CD4-positive, alpha-beta T cell (primary cell): ENCODE data around the gene WSB2. TPM values are rescaled to one million over a fixed set of nuclear protein-coding genes. Genes with fewer than 3 reads are reported as not detected.
A peak's percentile ranks its signal among the peaks of the same experiment; 100 is the strongest.

Experiments used
- ATAC-seq: fragments of 200-7000 bp; cut with Tn5 transposase; one replicate; pipeline ENCODE4 v1.10.0; 2022; ENCODE audit warnings: mild to moderate bottlenecking; ENCODE audit not compliant: poor library complexity
- CTCF ChIA-PET: fragments of 350-600 bp; sonication (Branson Sonifier 250); formaldehyde crosslinking; loops from one replicate; lab custom pipeline; 2021; ENCODE audit warnings: antibody characterized with exemption, inconsistent platforms; lab: Charles Lee
- POLR2A ChIA-PET: fragments of 350-600 bp; sonication (Branson Sonifier 250); formaldehyde crosslinking; loops from one replicate; lab custom pipeline; 2021; ENCODE audit warnings: antibody characterized with exemption, inconsistent platforms; lab: Charles Lee
- DNase-seq, 14 experiments: peaks; one replicate each; pipeline ENCODE4 v3.0.0-alpha.2; 2013 to 2020; ENCODE audit warnings: mixed read lengths in 2 of 14
- H3K27ac ChIP-seq, 2 donors: one replicate each; pipeline versions ENCODE4 v1.5.1 to v1.7.0; 2013; ENCODE audit warnings: low read length in 2 of 2, low read depth in 1 of 2, mild to moderate bottlenecking in 1 of 2
- H3K27me3 ChIP-seq, 2 experiments: 1 replicate in 1 of 2; 2 replicates in 1 of 2; pipeline versions ENCODE4 v1.6.1 to v1.7.0; 2013; ENCODE audit warnings: low read length in 2 of 2, control low read depth in 1 of 2, mild to moderate bottlenecking in 1 of 2, moderate library complexity in 1 of 2; ENCODE audit not compliant: insufficient read depth in 2 of 2, control insufficient read depth in 1 of 2
- H3K36me3 ChIP-seq: one replicate; pipeline ENCODE4 v1.6.1; 2013; ENCODE audit warnings: low read length, control low read depth; ENCODE audit not compliant: insufficient read depth
- H3K4me1 ChIP-seq: one replicate; pipeline ENCODE4 v1.6.1; 2013; ENCODE audit warnings: low read length, control low read depth; ENCODE audit not compliant: insufficient read depth
- H3K4me3 ChIP-seq: one replicate; pipeline ENCODE4 v1.5.1; 2013; ENCODE audit warnings: mild to moderate bottlenecking, low read length, moderate library complexity
- H3K9me3 ChIP-seq, 2 experiments: 1 replicate in 1 of 2; 2 replicates in 1 of 2; pipeline versions ENCODE4 v1.6.1 to v1.7.0; 2013; ENCODE audit warnings: low read length in 2 of 2, mild to moderate bottlenecking in 2 of 2, control low read depth in 1 of 2, moderate library complexity in 1 of 2; ENCODE audit not compliant: control insufficient read depth in 1 of 2, insufficient read depth in 1 of 2
- H3K27ac Mint-ChIP-seq: one replicate; pipeline ENCODE4 v1.8.0; 2020; ENCODE audit warnings: mixed read lengths
- H3K27me3 Mint-ChIP-seq: one replicate; pipeline ENCODE4 v1.8.0; 2021; ENCODE audit warnings: mixed read lengths
- H3K36me3 Mint-ChIP-seq: one replicate; pipeline ENCODE4 v1.8.0; 2021; ENCODE audit warnings: low read depth, mixed read lengths
- H3K4me1 Mint-ChIP-seq: one replicate; pipeline ENCODE4 v1.8.0; 2021; ENCODE audit warnings: low read depth, mixed read lengths
- H3K4me3 Mint-ChIP-seq: one replicate; pipeline ENCODE4 v1.8.0; 2020; ENCODE audit warnings: mild to moderate bottlenecking, mixed read lengths
- H3K9me3 Mint-ChIP-seq: one replicate; pipeline ENCODE4 v1.8.0; 2020; ENCODE audit warnings: mixed read lengths
- CTCF ChIP-seq: fragments of 200-600 bp; IDR thresholded peaks from one replicate; pipeline ENCODE4 v1.8.0; 2022; ENCODE audit warnings: antibody characterized with exemption, mild to moderate bottlenecking
- intact Hi-C, 2 experiments: fragments of 100-400 bp; cut with DNase I in 1 of 2; cut with micrococcal nuclease in 1 of 2; formaldehyde crosslinking; loops; one replicate each; pipeline versions ENCODE4 v1.15.1 to v1.9.0; 2023 to 2025; cut with DNase I, micrococcal nuclease
- total RNA-seq, 174 experiments: library from RNA in 2 of 174; stranded (reverse) in 2 of 174; gene quantifications; one replicate each; pipeline ENCODE4 v1.2.3 and lab custom pipeline; 2021 to 2026

The WSB2 gene
- total RNA-seq, 2 experiments from 2014 or later = 12.0 to 13.4 TPM

- Histone ChIP-seq H3K9me3 (peaks cover 0 to 8% of the 10 kb centered on the region in 2 experiments), H3K4me1 (peaks cover 15% of the 10 kb centered on the region), H3K27ac (no peak overlapping the region), H3K36me3 (no peaks in the 10 kb centered on the region), H3K4me3 (no peak overlapping the region), H3K27me3 (peaks cover 14 to 15% of the 10 kb centered on the region in 2 experiments)
- no peak for TF ChIP-seq CTCF
- Mint-ChIP-seq H3K4me1 (peaks cover 10% of the 10 kb centered on the region), H3K4me3 (no peak overlapping the region), H3K9me3 (no peaks in the 10 kb centered on the region), H3K27me3 (peaks cover 25% of the 10 kb centered on the region), H3K36me3 (no peaks in the 10 kb centered on the region), H3K27ac (no peak overlapping the region)
- ChIA-PET POLR2A (no interaction called here), CTCF (no interaction called here)
- DNase-seq (no peak), ATAC-seq (no peak)
- intact Hi-C loops = no loop called here
Measured at GRCh38 chr12:118107011-118107410, 46.0 kb upstream of the WSB2 start.

GRCh38 chr12:118103601-118104382 is 42.8 kb upstream of the WSB2 start, which contains the start of gene VSIG10:
VSIG10 (minus strand) TSS chr12:118104011; CDS start chr12:118103671, 340 bp downstream.
- Histone ChIP-seq H3K4me3 (peak within 1 kb of the TSS; percentile 56), H3K27ac (no peak within 1 kb of the TSS), H3K4me1 (peaks cover 15% of the 10 kb centered on the region), H3K36me3 (no peaks in the 10 kb centered on the region), H3K9me3 (peaks cover 0 to 8% of the 10 kb centered on the region in 2 experiments), H3K27me3 (peaks cover 14 to 17% of the 10 kb centered on the region in 2 experiments)
- ChIA-PET CTCF (interaction anchor here (0.7 to 1.4 kb wide), 2 partner anchors 39 to 48 kb away, joined by 3 to 6 read pairs; no protein-coding TSS in a partner anchor), POLR2A (interaction anchor here (0.6 kb wide), 1 partner anchor 19 kb away, joined by 3 read pairs; no protein-coding TSS in a partner anchor)
- peak in 10 of 14 experiments; percentile 2 to 36 (median 14) for DNase-seq
- peak; percentile 56 for ATAC-seq
- no peaks in the 10 kb centered on the region for H3K36me3 Mint-ChIP-seq
- H3K4me1 Mint-ChIP-seq = peaks cover 10% of the 10 kb centered on the region
- peak within 1 kb of the TSS; percentile 93 for H3K4me3 Mint-ChIP-seq
- no peak within 1 kb of the TSS for H3K27ac Mint-ChIP-seq
- H3K9me3 Mint-ChIP-seq = no peaks in the 10 kb centered on the region
- no peak for TF ChIP-seq CTCF
- peaks cover 32% of the 10 kb centered on the region for H3K27me3 Mint-ChIP-seq
- intact Hi-C loops = no loop called here

GRCh38 chr12:118103201-118103600 is 42.2 kb upstream of the WSB2 start:
- POLR2A ChIA-PET = interaction anchor here (0.6 kb wide), 1 partner anchor 19 kb away, joined by 3 read pairs; no protein-coding TSS in a partner anchor
- ATAC-seq (no peak), DNase-seq (peak in 3 of 14 experiments; percentile 8 to 13 (median 12))
- Histone ChIP-seq H3K9me3 (peaks cover 0 to 8% of the 10 kb centered on the region in 2 experiments), H3K4me1 (peaks cover 15% of the 10 kb centered on the region), H3K4me3 (peak overlapping the region; percentile 56), H3K27ac (no peak overlapping the region), H3K36me3 (no peaks in the 10 kb centered on the region), H3K27me3 (peaks cover 14 to 17% of the 10 kb centered on the region in 2 experiments)
- CTCF ChIA-PET = interaction anchor here (0.7 to 1.4 kb wide), 2 partner anchors 38 to 47 kb away, joined by 3 to 6 read pairs; no protein-coding TSS in a partner anchor
- Mint-ChIP-seq H3K27ac (no peak overlapping the region), H3K27me3 (peaks cover 32% of the 10 kb centered on the region), H3K4me3 (peak overlapping the region; percentile 93), H3K36me3 (no peaks in the 10 kb centered on the region), H3K4me1 (peaks cover 10% of the 10 kb centered on the region), H3K9me3 (no peaks in the 10 kb centered on the region)
- intact Hi-C loops = no loop called here
- TF ChIP-seq CTCF = no peak
